Bronchial epithelial cell (primary cell): Measurements from ENCODE around the gene ARCN1. TPM values are rescaled to one million over a fixed set of nuclear protein-coding genes. Genes with fewer than 3 reads are reported as not detected.

Source experiments
- DNase-seq: peaks from one replicate; pipeline ENCODE4 v3.0.0-alpha.2; 2010; ENCODE audit warnings: low read depth
- FAIRE-seq: peaks from 2 replicates; lab custom pipeline; 2011; peaks lifted over from hg19 to GRCh38; lab: Jason Lieb, UNC
- H3K27me3 ChIP-seq: 2 replicates; pipeline ENCODE4 v1.5.1; 2011; ENCODE audit warnings: low read length; ENCODE audit not compliant: control insufficient read depth, insufficient read depth
- H3K36me3 ChIP-seq: 2 replicates; pipeline ENCODE4 v1.5.1; 2011; ENCODE audit warnings: low read length; ENCODE audit not compliant: control insufficient read depth, insufficient read depth
- H3K4me3 ChIP-seq: 2 replicates; pipeline ENCODE4 v1.5.1; 2011; ENCODE audit warnings: mild to moderate bottlenecking, low read depth, low read length, control low read depth
- CTCF ChIP-seq: IDR thresholded peaks from 2 replicates; pipeline ENCODE4 v1.5.1; 2011; ENCODE audit warnings: mild to moderate bottlenecking, moderate library complexity, low read length, control low read depth, inconsistent platforms; ENCODE audit not compliant: insufficient read depth, severe bottlenecking
- total RNA-seq: library from RNA; depleted of rRNA; stranded (reverse); fragments of >200 nt; gene quantifications from 2 replicates; pipeline ENCODE4 v1.2.1, GENCODE V29; 2014

Gene ARCN1
- total RNA-seq, 1 donor from 2014 or later: 79.2 TPM

GRCh38 chr11:118620529-118621070 lies 48.4 kb downstream of the ARCN1 start:
- no peak for TF ChIP-seq CTCF
- FAIRE-seq (no peak), DNase-seq (no peak)
- no peaks in the 10 kb centered on the region for H3K27me3 ChIP-seq
- H3K4me3 ChIP-seq: peak overlapping the region; percentile 55
- H3K36me3 ChIP-seq: peaks cover 2% of the 10 kb centered on the region

GRCh38 chr11:118621071-118621783 lies 49.0 kb downstream of the ARCN1 start:
- peaks cover 4% of the 10 kb centered on the region for H3K36me3 ChIP-seq
- TF ChIP-seq CTCF: no peak
- no peaks in the 10 kb centered on the region for H3K27me3 ChIP-seq
- no peak for FAIRE-seq
- peak; percentile 80 for DNase-seq
- peak overlapping the region; percentile 55 for H3K4me3 ChIP-seq

- TF ChIP-seq CTCF: no peak
- peak; percentile 7 for FAIRE-seq
- H3K36me3 ChIP-seq: peaks cover 4% of the 10 kb centered on the region
- H3K27me3 ChIP-seq: no peaks in the 10 kb centered on the region
- peak overlapping the region; percentile 55 for H3K4me3 ChIP-seq
- no peak for DNase-seq
These were observed 49.7 kb downstream of the ARCN1 start for GRCh38 chr11:118621784-118622375.

- H3K4me3 ChIP-seq: peak overlapping the region; percentile 55
- TF ChIP-seq CTCF: no peak
- peak; percentile 94 for DNase-seq
- H3K36me3 ChIP-seq: peaks cover 10% of the 10 kb centered on the region
- H3K27me3 ChIP-seq: no peaks in the 10 kb centered on the region
- peak; percentile 90 for FAIRE-seq
These were observed 50.4 kb downstream of the ARCN1 start for GRCh38 chr11:118622376-118623268.

- H3K36me3 ChIP-seq: peaks cover 13% of the 10 kb centered on the region
- FAIRE-seq (no peak), DNase-seq (peak; percentile 92)
- no peak overlapping the region for H3K4me3 ChIP-seq
- H3K27me3 ChIP-seq: no peaks in the 10 kb centered on the region
- no peak for TF ChIP-seq CTCF
These were observed 51.1 kb downstream of the ARCN1 start for GRCh38 chr11:118623269-118623655.
